Jurkat, Clone E6-1 (cell line): ENCODE data around the gene NHS.

ENCODE experiments used
- DNase-seq: peaks from one replicate; pipeline ENCODE4 v3.0.0-alpha.2; 2011; ENCODE audit warnings: low read depth, low spot score
- H3K4me3 ChIP-seq: 2 replicates; pipeline ENCODE4 v1.5.1; 2011; ENCODE audit warnings: mild to moderate bottlenecking, low read length, control low read depth, moderate library complexity

The NHS gene

GRCh38 chrX:17629519-17629918 lies 254.5 kb downstream of the NHS start:
- no peak overlapping the region for H3K4me3 ChIP-seq
- no peak for DNase-seq

- DNase-seq = no peak
These were observed 256.6 kb downstream of the NHS start for GRCh38 chrX:17631647-17632046.

DNA sequence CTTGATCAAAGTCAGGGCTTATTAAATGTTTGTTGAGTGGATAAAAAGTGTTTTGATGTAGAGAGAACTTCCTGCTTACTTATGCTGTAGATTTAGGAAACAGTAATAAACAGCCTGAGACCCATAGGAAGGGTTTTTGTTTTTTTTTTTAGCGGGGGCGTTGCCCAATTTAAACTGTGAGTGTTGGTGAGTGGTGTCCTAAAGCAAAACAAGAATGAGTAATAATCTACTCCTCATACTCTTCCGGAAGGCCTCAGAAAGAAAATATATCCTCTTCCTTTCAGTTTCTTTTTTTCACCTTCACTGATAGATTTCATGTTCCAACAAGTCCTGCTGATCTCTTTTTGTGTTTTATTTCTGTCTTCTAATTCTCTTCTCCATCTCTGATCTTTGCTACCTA lies 257.9 kb downstream of the NHS start:
- no peak overlapping the region for H3K4me3 ChIP-seq
- DNase-seq = no peak

More at GRCh38 chrX:17631647-17632046, 256.6 kb downstream of the NHS start:
- H3K4me3 ChIP-seq = no peak overlapping the region

GRCh38 chrX:17633546-17633945 lies 258.5 kb downstream of the NHS start:
- H3K4me3 ChIP-seq = no peak overlapping the region
- DNase-seq = no peak

GRCh38 chrX:17634542-17635207 lies 259.7 kb downstream of the NHS start:
- H3K4me3 ChIP-seq = no peak overlapping the region
- no peak for DNase-seq

- H3K4me3 ChIP-seq = no peak overlapping the region
- DNase-seq = no peak
These were observed 260.2 kb downstream of the NHS start for GRCh38 chrX:17635231-17635630.

DNA sequence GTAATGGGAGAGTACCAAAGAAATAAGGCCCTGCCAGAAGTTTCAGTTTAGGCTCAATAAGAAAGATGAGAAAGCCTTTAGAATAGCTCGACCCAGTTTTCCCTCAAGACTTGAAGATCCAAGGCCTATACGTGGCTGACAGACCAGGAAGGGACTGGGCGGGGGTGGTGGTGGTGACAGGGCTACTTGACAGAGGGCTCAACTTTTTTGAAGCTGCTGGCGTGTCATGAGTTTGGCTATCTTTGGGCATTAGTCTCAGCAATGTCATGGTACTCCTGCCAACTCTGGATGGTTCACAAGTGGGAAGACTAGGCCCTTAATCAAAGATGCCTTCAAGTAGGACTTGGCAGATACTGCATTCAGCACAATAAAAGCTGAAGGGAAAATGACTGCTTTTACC lies 262.2 kb downstream of the NHS start:
- no peak overlapping the region for H3K4me3 ChIP-seq
- no peak for DNase-seq

- H3K4me3 ChIP-seq = no peak overlapping the region
- DNase-seq = no peak
These were observed 263.7 kb downstream of the NHS start for GRCh38 chrX:17638731-17639130.

GRCh38 chrX:17642891-17643290 lies 267.9 kb downstream of the NHS start:
- no peak overlapping the region for H3K4me3 ChIP-seq
- DNase-seq = no peak

DNA sequence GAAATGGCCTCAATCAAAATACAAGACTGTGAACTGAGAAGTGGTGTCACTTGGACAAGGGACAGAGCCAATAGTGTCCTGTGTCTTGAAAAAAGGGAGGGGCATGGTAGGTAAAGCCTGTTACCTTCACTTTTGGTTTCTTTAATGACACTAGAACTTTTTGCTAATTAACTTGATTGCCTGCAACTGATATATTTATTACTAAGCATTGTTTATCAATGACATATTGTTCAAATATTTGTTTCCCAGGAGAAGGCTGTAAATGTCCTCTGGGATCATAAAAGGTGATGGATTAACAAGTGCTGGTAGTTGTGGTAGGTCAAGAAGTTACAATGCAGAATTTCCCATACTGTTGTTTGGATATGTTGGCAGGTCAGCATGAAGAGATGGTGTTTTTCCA lies 268.5 kb downstream of the NHS start:
- H3K4me3 ChIP-seq = no peak overlapping the region
- DNase-seq = no peak

- H3K4me3 ChIP-seq = no peak overlapping the region
- DNase-seq = no peak
These were observed 269.0 kb downstream of the NHS start for GRCh38 chrX:17644001-17644400.

DNA sequence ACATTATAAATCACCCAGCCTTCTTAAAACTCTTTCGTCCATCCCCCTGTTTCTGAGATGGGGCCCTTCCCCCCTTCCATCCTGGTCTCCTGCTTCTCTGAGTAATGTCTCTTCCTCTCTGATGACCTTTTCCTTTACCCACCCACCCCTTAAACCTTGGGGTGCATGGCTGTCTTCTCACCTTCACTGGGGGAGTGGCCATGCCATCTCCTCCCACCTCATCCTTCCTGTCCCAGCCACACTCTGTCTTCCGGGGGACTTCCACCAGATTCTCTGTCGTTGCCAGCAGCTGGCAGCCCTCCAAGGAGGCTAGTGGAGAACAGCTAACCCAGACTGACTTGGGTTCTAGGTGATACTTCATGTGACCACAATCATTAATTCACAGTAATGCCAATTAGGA lies 279.1 kb downstream of the NHS start:
- DNase-seq = peak; percentile 10
- H3K4me3 ChIP-seq = no peak overlapping the region

GRCh38 chrX:17655211-17656034 lies 280.4 kb downstream of the NHS start:
- H3K4me3 ChIP-seq = no peak overlapping the region
- DNase-seq = no peak

DNA sequence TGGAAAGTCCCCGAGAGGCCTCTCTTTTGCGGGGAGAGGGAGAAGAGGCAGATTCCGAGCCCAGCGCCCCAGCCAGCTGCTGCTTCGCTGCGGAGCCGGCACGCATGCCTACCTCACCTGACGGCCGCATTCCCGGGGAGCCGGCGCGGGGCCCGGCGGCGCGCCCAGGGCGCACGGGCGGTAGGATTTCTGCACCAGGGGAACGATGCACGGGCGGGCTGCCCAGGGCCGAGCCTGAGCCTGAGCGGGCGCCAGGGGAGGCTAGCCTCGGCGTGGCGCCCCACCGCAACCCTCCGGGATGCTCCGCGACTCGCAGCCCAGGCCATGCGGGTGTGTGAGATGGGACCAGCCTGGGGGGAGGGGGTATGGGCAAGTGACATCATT lies 281.0 kb downstream of the NHS start:
- DNase-seq = no peak
- no peak overlapping the region for H3K4me3 ChIP-seq

- H3K4me3 ChIP-seq = no peak overlapping the region
- no peak for DNase-seq
These were observed 281.6 kb downstream of the NHS start for GRCh38 chrX:17656556-17656955.

GRCh38 chrX:17662391-17662790 lies 287.4 kb downstream of the NHS start:
- no peak overlapping the region for H3K4me3 ChIP-seq
- no peak for DNase-seq

GRCh38 chrX:17668929-17669328 lies 293.9 kb downstream of the NHS start:
- no peak overlapping the region for H3K4me3 ChIP-seq
- DNase-seq = no peak

- DNase-seq = no peak
These were observed 294.5 kb downstream of the NHS start for GRCh38 chrX:17669458-17669857.

DNA sequence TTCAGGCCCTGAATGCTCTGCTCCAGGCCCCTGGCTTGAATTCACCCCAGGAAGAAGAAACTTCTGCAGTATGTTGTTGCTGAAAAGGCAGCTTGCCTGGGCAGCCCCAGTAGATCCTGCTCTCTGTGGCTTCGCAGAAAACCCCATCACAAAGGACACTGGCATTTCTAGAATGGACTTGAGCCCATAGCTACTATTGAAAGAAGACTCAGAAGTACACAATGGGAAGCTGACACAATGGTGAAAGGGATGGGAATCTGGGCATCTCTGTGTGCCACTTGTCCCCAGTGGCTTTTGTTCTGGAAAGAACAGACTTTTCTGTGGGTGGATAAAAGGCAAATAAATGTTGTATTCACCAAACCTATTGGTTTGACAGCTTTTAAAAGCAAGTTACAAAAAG lies 294.9 kb downstream of the NHS start:
- no peak for DNase-seq
- H3K4me3 ChIP-seq = no peak overlapping the region

More at GRCh38 chrX:17669458-17669857, 294.5 kb downstream of the NHS start:
- no peak overlapping the region for H3K4me3 ChIP-seq

DNA sequence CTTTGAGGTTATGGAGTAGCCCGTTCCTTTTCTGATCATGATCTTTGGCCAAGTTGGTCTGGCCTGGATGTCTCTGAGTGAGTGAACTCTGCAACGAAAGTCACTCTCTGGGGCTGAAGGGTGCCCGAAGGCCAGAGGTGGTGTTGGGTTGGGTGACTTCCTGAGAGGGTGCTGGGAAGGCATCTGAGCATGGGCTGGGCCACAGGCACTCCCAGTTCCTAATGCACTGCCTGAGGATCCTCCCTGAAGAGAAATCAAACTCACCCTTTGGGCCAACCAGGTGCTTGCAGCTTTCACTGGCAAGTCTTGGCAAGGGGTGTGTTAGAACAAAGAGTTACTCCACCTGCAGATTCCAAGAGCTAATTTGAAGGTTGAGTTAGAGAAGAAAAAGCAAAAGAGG lies 295.9 kb downstream of the NHS start:
- no peak for DNase-seq
- H3K4me3 ChIP-seq = no peak overlapping the region

DNA sequence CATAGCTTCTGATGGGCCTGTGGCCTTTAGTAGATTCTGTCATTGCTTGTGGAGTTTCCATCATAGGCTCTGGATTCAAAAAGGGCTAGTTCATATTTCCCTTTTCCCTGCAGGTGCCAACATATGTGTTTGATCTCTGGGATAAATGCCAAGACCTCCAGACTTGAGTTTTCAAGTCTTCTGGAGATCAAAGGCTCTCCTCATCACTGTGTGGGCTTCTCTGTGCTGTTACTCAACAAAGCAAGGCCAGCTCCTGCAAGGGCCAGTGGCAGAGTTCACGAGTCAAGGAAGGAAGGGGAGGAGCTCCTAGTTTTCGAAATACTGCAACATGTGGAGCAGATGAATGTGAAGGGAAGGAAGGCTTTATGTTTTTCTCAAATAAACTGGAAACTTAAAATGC lies 299.6 kb downstream of the NHS start:
- DNase-seq = no peak
- no peak overlapping the region for H3K4me3 ChIP-seq
